Spleen (tissue), 7 donors: Measurements from ENCODE around the gene DCUN1D3.

ENCODE experiments used
- POLR2A ChIP-seq, 3 donors: fragments of 450-650 bp; IDR thresholded peaks; one replicate each; pipeline ENCODE4 v1.5.1; 2017; ENCODE audit warnings: antibody characterized with exemption in 3 of 3, mild to moderate bottlenecking in 1 of 3
- POLR2AphosphoS5 ChIP-seq, 3 donors: sonication (generic); formaldehyde crosslinking; IDR thresholded peaks; one replicate each; pipeline ENCODE4 v1.5.1; 2017; ENCODE audit warnings: antibody characterized with exemption in 3 of 3
- TF ChIP-seq, protein P1 (sequence below), 11 experiments: fragments of 200-600 bp in 7 of 11; fragments of 450-650 bp in 4 of 11; sonication (generic) in 4 of 11; IDR thresholded peaks in 8 of 11; conservative IDR thresholded peaks in 3 of 11; 1 replicate in 7 of 11; 2 replicates in 4 of 11; pipeline versions ENCODE4 v1.4.0 to v1.8.0; 2016 to 2021; ENCODE audit warnings: antibody characterized with exemption in 11 of 11, inconsistent platforms in 4 of 11, mild to moderate bottlenecking in 1 of 11
- donor health status: DM: no; HTN: no; CAD: no; lungs with moderate emphysema.
- donor health status: DM: no; HTN: no; CAD: no.
- donor health status: DM: no; HTN: no; CAD: no.

DNA sequence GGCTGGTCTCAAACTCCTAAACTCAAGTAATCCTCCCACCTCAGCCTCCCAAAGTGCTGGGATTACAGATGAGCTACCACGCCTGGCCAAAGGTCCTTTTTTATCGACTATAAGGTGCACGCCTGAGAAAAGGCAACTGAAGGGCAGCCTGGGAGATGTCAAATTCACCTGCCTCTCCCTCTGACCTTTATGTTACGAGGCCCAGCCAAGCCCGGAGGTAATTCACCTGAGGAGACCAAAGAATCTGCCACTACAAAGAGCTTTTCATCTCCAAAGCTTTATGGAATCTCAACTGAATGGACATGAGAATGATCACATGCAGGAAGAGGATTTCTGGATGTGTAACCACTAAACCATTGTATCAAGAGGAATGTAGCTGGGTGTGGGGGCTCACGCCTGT, 37.6 kb upstream of the DCUN1D3 start:
- TF ChIP-seq POLR2AphosphoS5 (IDR thresholded peaks at IDR 0.05) (no peak), POLR2A (IDR thresholded peaks at IDR 0.05) (no peak)
- TF ChIP-seq, protein P1, sequence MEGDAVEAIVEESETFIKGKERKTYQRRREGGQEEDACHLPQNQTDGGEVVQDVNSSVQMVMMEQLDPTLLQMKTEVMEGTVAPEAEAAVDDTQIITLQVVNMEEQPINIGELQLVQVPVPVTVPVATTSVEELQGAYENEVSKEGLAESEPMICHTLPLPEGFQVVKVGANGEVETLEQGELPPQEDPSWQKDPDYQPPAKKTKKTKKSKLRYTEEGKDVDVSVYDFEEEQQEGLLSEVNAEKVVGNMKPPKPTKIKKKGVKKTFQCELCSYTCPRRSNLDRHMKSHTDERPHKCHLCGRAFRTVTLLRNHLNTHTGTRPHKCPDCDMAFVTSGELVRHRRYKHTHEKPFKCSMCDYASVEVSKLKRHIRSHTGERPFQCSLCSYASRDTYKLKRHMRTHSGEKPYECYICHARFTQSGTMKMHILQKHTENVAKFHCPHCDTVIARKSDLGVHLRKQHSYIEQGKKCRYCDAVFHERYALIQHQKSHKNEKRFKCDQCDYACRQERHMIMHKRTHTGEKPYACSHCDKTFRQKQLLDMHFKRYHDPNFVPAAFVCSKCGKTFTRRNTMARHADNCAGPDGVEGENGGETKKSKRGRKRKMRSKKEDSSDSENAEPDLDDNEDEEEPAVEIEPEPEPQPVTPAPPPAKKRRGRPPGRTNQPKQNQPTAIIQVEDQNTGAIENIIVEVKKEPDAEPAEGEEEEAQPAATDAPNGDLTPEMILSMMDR (IDR thresholded peaks at IDR 0.05 in 8 of 11, conservative IDR thresholded peaks at IDR 0.05 in 3 of 11): no peak
